Measurements from ENCODE around the gene PTGER1. TPM values are rescaled to one million over a fixed set of nuclear protein-coding genes. Genes with fewer than 3 reads are reported as not detected.

Gene PTGER1
- total and polyA plus RNA-seq, 9 of the 15 experiments (the other 6 are each of a cell fraction or from before 2014, with no cell fraction given): 0.06 to 0.36 (median 0.31) TPM; not detected in 5

DNA sequence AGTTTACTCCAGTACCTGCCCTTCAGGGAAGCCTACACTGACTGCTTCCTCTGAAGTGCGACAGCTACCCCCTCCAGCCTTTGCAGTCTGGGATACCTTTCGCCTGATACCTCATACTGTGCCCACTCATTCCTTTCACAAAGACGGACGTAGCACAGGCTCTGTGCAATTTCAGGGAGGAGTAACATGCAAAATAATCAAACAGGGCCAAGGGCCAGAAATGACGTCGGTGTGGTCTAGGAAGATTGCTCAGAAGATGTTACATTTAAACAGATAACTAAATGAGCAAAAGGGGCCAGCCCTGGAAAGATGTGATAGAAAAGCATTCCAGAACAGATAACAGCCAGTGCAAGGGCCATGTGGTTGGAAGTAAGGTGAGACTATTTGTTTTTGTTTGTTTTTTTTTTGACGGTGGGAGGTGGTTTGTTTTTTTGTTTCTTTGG lies 49.4 kb downstream of the PTGER1 start (continued):
- TF ChIP-seq, protein P1, sequence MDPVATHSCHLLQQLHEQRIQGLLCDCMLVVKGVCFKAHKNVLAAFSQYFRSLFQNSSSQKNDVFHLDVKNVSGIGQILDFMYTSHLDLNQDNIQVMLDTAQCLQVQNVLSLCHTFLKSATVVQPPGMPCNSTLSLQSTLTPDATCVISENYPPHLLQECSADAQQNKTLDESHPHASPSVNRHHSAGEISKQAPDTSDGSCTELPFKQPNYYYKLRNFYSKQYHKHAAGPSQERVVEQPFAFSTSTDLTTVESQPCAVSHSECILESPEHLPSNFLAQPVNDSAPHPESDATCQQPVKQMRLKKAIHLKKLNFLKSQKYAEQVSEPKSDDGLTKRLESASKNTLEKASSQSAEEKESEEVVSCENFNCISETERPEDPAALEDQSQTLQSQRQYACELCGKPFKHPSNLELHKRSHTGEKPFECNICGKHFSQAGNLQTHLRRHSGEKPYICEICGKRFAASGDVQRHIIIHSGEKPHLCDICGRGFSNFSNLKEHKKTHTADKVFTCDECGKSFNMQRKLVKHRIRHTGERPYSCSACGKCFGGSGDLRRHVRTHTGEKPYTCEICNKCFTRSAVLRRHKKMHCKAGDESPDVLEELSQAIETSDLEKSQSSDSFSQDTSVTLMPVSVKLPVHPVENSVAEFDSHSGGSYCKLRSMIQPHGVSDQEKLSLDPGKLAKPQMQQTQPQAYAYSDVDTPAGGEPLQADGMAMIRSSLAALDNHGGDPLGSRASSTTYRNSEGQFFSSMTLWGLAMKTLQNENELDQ (CRISPR knock-in tag; IDR thresholded peaks at IDR 0.05; ENCODE audit: borderline replicate concordance): no peak
- TF ChIP-seq HDAC6 (IDR thresholded peaks at IDR 0.05; ENCODE audit: low read depth, low read length) (no peak), KLF13 (tag; IDR thresholded peaks at IDR 0.05; ENCODE audit: borderline replicate concordance, low read depth) (no peak), GTF2F1 (IDR thresholded peaks at IDR 0.05; ENCODE audit: low read depth, low read length) (no peak), RBM14 (IDR thresholded peaks at IDR 0.05; ENCODE audit: borderline replicate concordance, insufficient read depth, low read depth, low read length) (no peak), BACH1 (tag; IDR thresholded peaks at IDR 0.05) (no peak), EHMT2 (IDR thresholded peaks at IDR 0.05) (no peak), RFX1 (IDR thresholded peaks at IDR 0.05) (no peak), ZNF347 (CRISPR knock-in tag; IDR thresholded peaks at IDR 0.05; ENCODE audit: low read depth) (no peak), RAD51 (IDR thresholded peaks at IDR 0.05; ENCODE audit: borderline replicate concordance, low read depth) (no peak), ARNT (IDR thresholded peaks at IDR 0.05) (no peak), FOXA3 (CRISPR knock-in tag; conservative IDR thresholded peaks at IDR 0.05 in 1 of 2, IDR thresholded peaks at IDR 0.05 in 1 of 2) (no peak), ZKSCAN1 (IDR thresholded peaks at IDR 0.05; ENCODE audit: low read depth, low read length) (no peak), NRF1 (conservative IDR thresholded peaks at IDR 0.05 in 1 of 2, IDR thresholded peaks at IDR 0.05 in 1 of 2) (0 out of 4 replicates have a peak, but pooled peaks of 1 of the 2 experiments have one; percentile 10), CBX3 (IDR thresholded peaks at IDR 0.05; ENCODE audit: borderline replicate concordance in 1 of 2, low read length in 2 of 2) (no peak), KLF10 (CRISPR knock-in tag; IDR thresholded peaks at IDR 0.05) (no peak), ZNF76 (CRISPR knock-in tag; IDR thresholded peaks at IDR 0.05; ENCODE audit: borderline replicate concordance) (no peak), NEUROD1 (IDR thresholded peaks at IDR 0.05; ENCODE audit: borderline replicate concordance, low read depth, low read length, partially characterized antibody) (no peak), POLR2AphosphoS2 (IDR thresholded peaks at IDR 0.05; ENCODE audit: low read length) (no peak)
- TF ChIP-seq, protein P2, sequence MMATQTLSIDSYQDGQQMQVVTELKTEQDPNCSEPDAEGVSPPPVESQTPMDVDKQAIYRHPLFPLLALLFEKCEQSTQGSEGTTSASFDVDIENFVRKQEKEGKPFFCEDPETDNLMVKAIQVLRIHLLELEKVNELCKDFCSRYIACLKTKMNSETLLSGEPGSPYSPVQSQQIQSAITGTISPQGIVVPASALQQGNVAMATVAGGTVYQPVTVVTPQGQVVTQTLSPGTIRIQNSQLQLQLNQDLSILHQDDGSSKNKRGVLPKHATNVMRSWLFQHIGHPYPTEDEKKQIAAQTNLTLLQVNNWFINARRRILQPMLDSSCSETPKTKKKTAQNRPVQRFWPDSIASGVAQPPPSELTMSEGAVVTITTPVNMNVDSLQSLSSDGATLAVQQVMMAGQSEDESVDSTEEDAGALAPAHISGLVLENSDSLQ (IDR thresholded peaks at IDR 0.05): no peak
- TF ChIP-seq, protein P3, sequence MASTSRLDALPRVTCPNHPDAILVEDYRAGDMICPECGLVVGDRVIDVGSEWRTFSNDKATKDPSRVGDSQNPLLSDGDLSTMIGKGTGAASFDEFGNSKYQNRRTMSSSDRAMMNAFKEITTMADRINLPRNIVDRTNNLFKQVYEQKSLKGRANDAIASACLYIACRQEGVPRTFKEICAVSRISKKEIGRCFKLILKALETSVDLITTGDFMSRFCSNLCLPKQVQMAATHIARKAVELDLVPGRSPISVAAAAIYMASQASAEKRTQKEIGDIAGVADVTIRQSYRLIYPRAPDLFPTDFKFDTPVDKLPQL (IDR thresholded peaks at IDR 0.05; ENCODE audit: extremely low read depth, insufficient read length): no peak
- TF ChIP-seq, protein P4, sequence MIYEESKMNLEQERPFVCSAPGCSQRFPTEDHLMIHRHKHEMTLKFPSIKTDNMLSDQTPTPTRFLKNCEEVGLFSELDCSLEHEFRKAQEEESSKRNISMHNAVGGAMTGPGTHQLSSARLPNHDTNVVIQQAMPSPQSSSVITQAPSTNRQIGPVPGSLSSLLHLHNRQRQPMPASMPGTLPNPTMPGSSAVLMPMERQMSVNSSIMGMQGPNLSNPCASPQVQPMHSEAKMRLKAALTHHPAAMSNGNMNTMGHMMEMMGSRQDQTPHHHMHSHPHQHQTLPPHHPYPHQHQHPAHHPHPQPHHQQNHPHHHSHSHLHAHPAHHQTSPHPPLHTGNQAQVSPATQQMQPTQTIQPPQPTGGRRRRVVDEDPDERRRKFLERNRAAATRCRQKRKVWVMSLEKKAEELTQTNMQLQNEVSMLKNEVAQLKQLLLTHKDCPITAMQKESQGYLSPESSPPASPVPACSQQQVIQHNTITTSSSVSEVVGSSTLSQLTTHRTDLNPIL (CRISPR knock-in tag; IDR thresholded peaks at IDR 0.05): no peak
